T-cell (primary cell): Measurements from ENCODE around the gene PCBD1. TPM values are rescaled to one million over a fixed set of nuclear protein-coding genes. Genes with fewer than 3 reads are reported as not detected.

Source experiments
- ATAC-seq, 4 experiments: fragments of 200-7000 bp in 3 of 4; fragments of 150-1000 bp in 1 of 4; cut with Tn5 transposase; replicated peaks in 1 of 4; 1 replicate in 3 of 4; 2 replicates in 1 of 4; pipeline ENCODE4 v1.10.0; 2021; ENCODE audit warnings: moderate library complexity in 3 of 4, mild to moderate bottlenecking in 2 of 4, moderate number of reproducible peaks in 1 of 4
- CTCF ChIA-PET, 2 donors: fragments of 300-600 bp; sonication (Branson Sonifier 250); formaldehyde crosslinking; loops; one replicate each; lab custom pipeline; 2022; ENCODE audit warnings: antibody characterized with exemption in 2 of 2; lab: Charles Lee
- POLR2A ChIA-PET, 2 donors: fragments of 300-600 bp; sonication (Branson Sonifier 250); formaldehyde crosslinking; loops; one replicate each; lab custom pipeline; 2022; ENCODE audit warnings: antibody characterized with exemption in 2 of 2; lab: Charles Lee
- DNase-seq, 35 experiments: peaks; one replicate each; pipeline versions ENCODE4 v3.0.0 to v3.0.0-alpha.2; 2013 to 2023
- H3K27ac ChIP-seq: one replicate; pipeline ENCODE4 v1.5.1; 2013; ENCODE audit warnings: low read length
- H3K27me3 ChIP-seq, 2 experiments: replicated peaks in 1 of 2; 1 replicate in 1 of 2; 2 replicates in 1 of 2; pipeline versions ENCODE4 v1.6.1 to v1.7.0; 2013; ENCODE audit warnings: low read length in 1 of 2, mixed read lengths in 1 of 2; ENCODE audit not compliant: control insufficient read depth in 2 of 2, insufficient read depth in 2 of 2; ENCODE audit errors: extremely low read depth in 1 of 2
- H3K36me3 ChIP-seq, 2 donors: 1 replicate in 1 of 2; 2 replicates in 1 of 2; pipeline versions ENCODE4 v1.6.1 to v1.7.0; 2013; ENCODE audit warnings: low read length in 1 of 2; ENCODE audit not compliant: control insufficient read depth in 2 of 2, insufficient read depth in 1 of 2; ENCODE audit errors: extremely low read depth in 1 of 2
- H3K4me1 ChIP-seq, 2 experiments: 1 replicate in 1 of 2; 2 replicates in 1 of 2; pipeline versions ENCODE4 v1.6.1 to v1.7.0; 2013; ENCODE audit warnings: low read length in 2 of 2, mixed read lengths in 1 of 2; ENCODE audit not compliant: insufficient read depth in 2 of 2, control insufficient read depth in 1 of 2; ENCODE audit errors: extremely low read depth in 1 of 2
- H3K4me3 ChIP-seq, 2 donors: 1 replicate in 1 of 2; 2 replicates in 1 of 2; pipeline versions ENCODE4 v1.5.1 to v1.7.0; 2013; ENCODE audit warnings: mild to moderate bottlenecking in 2 of 2, low read length in 1 of 2, moderate library complexity in 1 of 2; ENCODE audit not compliant: control insufficient read depth in 1 of 2; ENCODE audit errors: extremely low read depth in 1 of 2
- H3K9me3 ChIP-seq: 2 replicates; pipeline ENCODE4 v1.7.0; 2013
- H3K27ac Mint-ChIP-seq, 2 donors: one replicate each; pipeline ENCODE4 v1.8.0; 2020 to 2021; ENCODE audit warnings: mild to moderate bottlenecking in 2 of 2, mixed read lengths in 2 of 2
- H3K27me3 Mint-ChIP-seq, 2 donors: one replicate each; pipeline ENCODE4 v1.8.0; 2021 to 2022; ENCODE audit warnings: mixed read lengths in 2 of 2
- H3K36me3 Mint-ChIP-seq: one replicate; pipeline ENCODE4 v1.8.0; 2021; ENCODE audit warnings: mixed read lengths
- H3K4me1 Mint-ChIP-seq, 3 donors: one replicate each; pipeline ENCODE4 v1.8.0; 2020 to 2022; ENCODE audit warnings: mixed read lengths in 3 of 3, mild to moderate bottlenecking in 1 of 3
- H3K4me3 Mint-ChIP-seq, 3 donors: one replicate each; pipeline ENCODE4 v1.8.0; 2020 to 2022; ENCODE audit warnings: mild to moderate bottlenecking in 3 of 3, mixed read lengths in 3 of 3, moderate library complexity in 3 of 3
- H3K9me3 Mint-ChIP-seq, 3 donors: one replicate each; pipeline ENCODE4 v1.8.0; 2020 to 2022; ENCODE audit warnings: mixed read lengths in 3 of 3
- WGBS: methylation state at CpG from one replicate; pipeline ENCODE4 v1.1.5; 2013; ENCODE audit warnings: missing lambda C conversion rate; ENCODE audit not compliant: insufficient coverage; 5-methylcytosine and 5-hydroxymethylcytosine counted together
- total RNA-seq, 35 experiments: library from RNA in 6 of 35; stranded (reverse) in 6 of 35; fragments of 120-200 nt in 1 of 35; gene quantifications; one replicate each; pipeline versions ENCODE4 v1.2.1 to v1.2.4 and lab custom pipeline; 2013 to 2026

Gene PCBD1
- total RNA-seq, 5 donors from 2014 or later (not counting 1 experiment from before 2014, with no cell fraction given): 6.5 to 10.0 (median 9.2) TPM

DNA sequence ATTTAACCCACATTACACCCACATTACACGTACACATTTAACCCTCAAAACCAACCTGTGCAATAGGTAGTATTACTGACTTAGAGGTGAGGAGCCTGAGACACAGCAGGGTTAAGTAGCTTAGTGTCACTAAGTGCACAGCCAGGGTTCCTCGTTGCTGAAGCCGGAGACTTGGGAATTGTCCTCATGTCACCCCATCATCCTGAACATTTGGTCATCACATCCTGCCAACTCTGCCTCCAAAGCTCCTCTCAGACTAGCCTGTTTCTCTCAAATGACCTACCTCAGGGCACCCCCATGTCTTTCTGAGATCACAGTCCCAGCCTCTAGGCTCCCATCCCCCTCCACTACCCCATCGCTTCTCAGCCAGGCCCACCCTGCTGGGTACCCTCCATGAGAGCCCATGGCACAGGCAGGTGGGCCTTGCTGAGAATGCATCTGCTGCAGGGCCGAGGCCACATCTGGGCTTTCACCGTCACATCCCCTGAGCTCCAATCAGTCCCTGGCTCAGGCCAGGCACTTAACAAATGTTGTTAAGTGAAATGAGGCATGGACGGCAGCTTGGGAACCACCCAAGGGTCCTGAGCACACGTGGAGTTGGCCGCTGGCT lies 21.1 kb upstream of the PCBD1 start:
- Mint-ChIP-seq H3K9me3 (peaks cover 0 to 3% (median 0%) of the 10 kb centered on the region in 3 donors), H3K27me3 (peaks cover 0 to 3% of the 10 kb centered on the region in 2 donors), H3K4me3 (no peak overlapping the region), H3K36me3 (no peaks in the 10 kb centered on the region), H3K27ac (no peak overlapping the region), H3K4me1 (no peaks in the 10 kb centered on the region)
- no peak overlapping the region for H3K4me3 ChIP-seq
- H3K27me3 ChIP-seq: peaks cover 0 to 31% of the 10 kb centered on the region in 2 experiments
- H3K9me3 ChIP-seq: no peaks in the 10 kb centered on the region
- no peaks in the 10 kb centered on the region for H3K36me3 ChIP-seq
- POLR2A ChIA-PET: no interaction called here
- WGBS: 81% methylated on average over 6 of the region's 9 CpGs
- CTCF ChIA-PET: no interaction called here
- no peaks in the 10 kb centered on the region for H3K4me1 ChIP-seq
- ATAC-seq (no peak), DNase-seq (no peak)
- no peak overlapping the region for H3K27ac ChIP-seq

DNA sequence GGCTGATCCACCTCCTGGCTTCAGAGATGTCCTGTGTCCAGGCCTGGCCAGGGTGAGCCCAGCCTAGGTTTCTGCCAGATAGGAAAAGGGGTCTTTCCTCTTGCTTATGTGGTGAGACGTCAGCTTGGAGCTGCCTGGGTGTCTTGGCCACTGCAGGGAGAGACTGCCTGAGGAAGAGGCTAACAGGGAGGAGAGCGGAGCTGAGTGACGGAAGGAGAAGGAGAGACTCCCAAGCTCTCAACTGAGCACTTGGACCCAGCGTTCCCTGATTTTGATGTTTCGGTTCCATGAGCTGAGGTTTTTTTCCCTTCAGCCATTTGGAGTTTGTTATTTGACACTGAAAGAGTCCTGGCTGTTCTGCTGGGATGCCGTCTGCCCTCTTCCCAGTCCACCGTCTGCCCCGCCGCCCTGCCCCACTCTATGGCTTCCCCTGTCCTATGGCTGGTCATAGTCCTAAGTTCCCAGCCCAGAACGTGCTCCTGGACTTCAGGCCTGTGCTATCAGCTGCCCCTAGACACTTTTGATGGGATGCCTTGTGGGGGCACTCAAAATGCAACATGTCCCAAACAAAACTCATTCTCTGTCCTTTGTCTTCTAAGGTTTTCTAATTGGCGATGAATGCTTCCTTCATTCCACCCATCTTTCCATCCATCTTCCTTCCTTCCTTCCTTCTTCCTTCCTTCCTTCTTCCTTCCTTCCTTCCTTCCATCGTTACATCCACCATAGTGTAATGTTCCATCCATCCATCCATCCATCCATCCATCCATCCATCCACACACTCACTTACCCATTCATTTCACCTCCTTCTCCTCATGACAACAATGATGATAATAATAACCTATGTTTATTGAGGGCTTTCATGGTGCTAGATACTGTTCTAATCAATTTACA lies 20.3 kb upstream of the PCBD1 start:
- 63% methylated on average over 7 of the region's 12 CpGs for WGBS

GRCh38 chr10:70907637-70908405 lies 19.5 kb upstream of the PCBD1 start:
- no peak overlapping the region for H3K4me3 ChIP-seq
- H3K27me3 ChIP-seq: peaks cover 0 to 34% of the 10 kb centered on the region in 2 experiments
- ChIA-PET CTCF (no interaction called here), POLR2A (no interaction called here)
- no peak for DNase-seq
- WGBS: 65% methylated on average over 4 of the region's 16 CpGs
- Mint-ChIP-seq H3K9me3 (no peaks in the 10 kb centered on the region), H3K27ac (no peak overlapping the region), H3K27me3 (peaks cover 0 to 5% of the 10 kb centered on the region in 2 donors), H3K4me3 (no peak overlapping the region), H3K36me3 (no peaks in the 10 kb centered on the region), H3K4me1 (no peaks in the 10 kb centered on the region)
- no peak overlapping the region for H3K27ac ChIP-seq
- no peaks in the 10 kb centered on the region for H3K4me1 ChIP-seq
- no peak for ATAC-seq
- H3K9me3 ChIP-seq: no peaks in the 10 kb centered on the region
- H3K36me3 ChIP-seq: no peaks in the 10 kb centered on the region

More for the DNA sequence above, 20.3 kb upstream of the PCBD1 start:
- Histone ChIP-seq H3K27ac (no peak overlapping the region), H3K9me3 (no peaks in the 10 kb centered on the region), H3K4me3 (no peak overlapping the region), H3K4me1 (no peaks in the 10 kb centered on the region), H3K36me3 (no peaks in the 10 kb centered on the region), H3K27me3 (peaks cover 0 to 29% of the 10 kb centered on the region in 2 experiments)
- ChIA-PET POLR2A (no interaction called here), CTCF (no interaction called here)
- DNase-seq (no peak), ATAC-seq (no peak)
- Mint-ChIP-seq H3K4me1 (no peaks in the 10 kb centered on the region), H3K27ac (no peak overlapping the region), H3K27me3 (peaks cover 0 to 3% of the 10 kb centered on the region in 2 donors), H3K36me3 (no peaks in the 10 kb centered on the region), H3K9me3 (peaks cover 0 to under 1% (median 0%) of the 10 kb centered on the region in 3 donors), H3K4me3 (no peak overlapping the region)

GRCh38 chr10:70906953-70907636 lies 18.7 kb upstream of the PCBD1 start:
- no peaks in the 10 kb centered on the region for H3K9me3 ChIP-seq
- Mint-ChIP-seq H3K36me3 (no peaks in the 10 kb centered on the region), H3K9me3 (no peaks in the 10 kb centered on the region), H3K4me3 (no peak overlapping the region), H3K27ac (no peak overlapping the region), H3K27me3 (peaks cover 0 to 6% of the 10 kb centered on the region in 2 donors), H3K4me1 (no peaks in the 10 kb centered on the region)
- CTCF ChIA-PET: no interaction called here
- POLR2A ChIA-PET: no interaction called here
- DNase-seq: no peak
- no peaks in the 10 kb centered on the region for H3K4me1 ChIP-seq
- 83% methylated on average over 9 of the region's 15 CpGs for WGBS
- H3K27ac ChIP-seq: no peak overlapping the region
- peaks cover 0 to 32% of the 10 kb centered on the region in 2 experiments for H3K27me3 ChIP-seq
- no peaks in the 10 kb centered on the region for H3K36me3 ChIP-seq
- H3K4me3 ChIP-seq: no peak overlapping the region
- no peak for ATAC-seq

DNA sequence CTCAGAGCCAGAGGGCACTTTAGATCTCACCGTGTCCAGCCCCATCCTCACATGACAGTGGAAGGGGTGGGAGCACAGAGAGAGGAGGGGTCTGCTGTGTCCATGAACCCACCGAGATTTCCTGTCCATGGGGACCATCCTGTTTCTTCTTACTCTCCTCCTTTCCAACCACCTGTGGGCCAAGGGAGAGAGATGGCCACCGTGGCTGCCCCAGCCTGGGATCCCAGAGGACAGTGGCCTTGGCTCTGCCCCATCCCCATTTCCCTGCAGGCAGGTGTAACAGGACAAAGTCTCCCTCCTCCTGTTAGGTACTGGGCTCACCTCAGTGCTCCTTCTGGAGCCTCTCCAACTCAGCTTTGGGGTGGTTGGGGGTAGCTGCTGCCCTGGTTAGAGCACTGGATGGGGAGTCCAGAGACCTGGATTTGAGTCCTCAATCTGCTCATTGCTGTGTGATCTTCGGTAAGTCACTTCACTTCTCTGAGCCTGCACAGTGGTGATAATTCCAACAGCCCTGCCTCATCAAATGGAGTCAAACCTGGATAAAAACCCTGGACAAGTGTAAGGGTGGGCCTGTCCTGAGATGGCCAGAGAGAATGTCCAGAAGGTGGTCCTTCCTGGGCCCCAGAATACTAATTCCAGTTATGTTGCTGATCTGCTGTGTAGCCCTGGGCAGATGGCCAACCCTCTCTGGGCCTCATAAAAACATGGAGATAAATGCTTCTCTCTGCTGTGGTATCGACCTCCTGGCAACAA lies 17.8 kb upstream of the PCBD1 start:
- POLR2A ChIA-PET: no interaction called here
- CTCF ChIA-PET: no interaction called here
- no peak overlapping the region for H3K27ac ChIP-seq
- Mint-ChIP-seq H3K36me3 (no peaks in the 10 kb centered on the region), H3K4me1 (no peaks in the 10 kb centered on the region), H3K4me3 (no peak overlapping the region), H3K27me3 (peaks cover 0 to 6% of the 10 kb centered on the region in 2 donors), H3K27ac (no peak overlapping the region), H3K9me3 (no peaks in the 10 kb centered on the region)
- H3K36me3 ChIP-seq: no peaks in the 10 kb centered on the region
- H3K27me3 ChIP-seq: peaks cover 0 to 41% of the 10 kb centered on the region in 2 experiments
- no peak for DNase-seq
- no peaks in the 10 kb centered on the region for H3K4me1 ChIP-seq
- 100% methylated on average over 1 of the region's 5 CpGs for WGBS
- H3K4me3 ChIP-seq: no peak overlapping the region
- no peak for ATAC-seq
- H3K9me3 ChIP-seq: no peaks in the 10 kb centered on the region
